ENCODE results near the gene SCNN1B. TPM values are rescaled to one million over a fixed set of nuclear protein-coding genes. Genes with fewer than 3 reads are reported as not detected.

SCNN1B gene
- total and polyA plus RNA-seq, 11 donors, result 0.15 to 1.1 (median 0.34) TPM; not detected in 6

DNA sequence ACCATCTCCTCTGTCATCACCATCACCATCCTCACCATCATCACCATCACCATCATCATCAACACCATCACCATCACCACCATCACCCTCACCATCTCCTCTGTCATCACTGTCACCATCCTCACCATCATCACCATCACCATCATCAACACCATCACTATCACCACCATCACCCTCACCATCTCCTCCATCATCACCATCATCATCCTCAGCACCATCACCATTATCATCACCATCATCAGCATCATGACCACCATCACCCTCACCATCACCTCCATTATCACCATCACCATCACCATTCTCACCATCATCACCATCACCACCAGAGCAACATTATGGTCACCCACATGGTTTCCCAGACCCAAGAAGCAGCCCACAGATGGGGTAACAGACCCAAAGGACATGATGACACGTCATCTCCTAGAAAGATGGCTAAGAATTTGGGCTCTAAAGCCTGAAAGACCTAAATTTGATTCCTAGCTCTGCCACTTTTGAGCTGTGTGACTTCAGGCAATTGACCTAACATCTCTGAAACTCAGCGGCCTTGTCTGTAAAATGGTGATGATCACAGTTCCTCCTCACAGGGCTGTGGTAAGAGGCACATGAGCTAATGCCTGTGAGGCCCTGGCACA is 14.6 kb downstream of the SCNN1B start:
- WGBS, 4 donors, result 79 to 88% (median 86%) methylated on average over 2 of the region's 2 CpGs
- H3K4me3 ChIP-seq, result no peak overlapping the region
- no peaks in the 10 kb centered on the region for H3K27me3 ChIP-seq
- DNase-seq, result no peak
- TF ChIP-seq POLR2A (IDR thresholded peaks at IDR 0.05), result no peak
- TF ChIP-seq, protein P1, sequence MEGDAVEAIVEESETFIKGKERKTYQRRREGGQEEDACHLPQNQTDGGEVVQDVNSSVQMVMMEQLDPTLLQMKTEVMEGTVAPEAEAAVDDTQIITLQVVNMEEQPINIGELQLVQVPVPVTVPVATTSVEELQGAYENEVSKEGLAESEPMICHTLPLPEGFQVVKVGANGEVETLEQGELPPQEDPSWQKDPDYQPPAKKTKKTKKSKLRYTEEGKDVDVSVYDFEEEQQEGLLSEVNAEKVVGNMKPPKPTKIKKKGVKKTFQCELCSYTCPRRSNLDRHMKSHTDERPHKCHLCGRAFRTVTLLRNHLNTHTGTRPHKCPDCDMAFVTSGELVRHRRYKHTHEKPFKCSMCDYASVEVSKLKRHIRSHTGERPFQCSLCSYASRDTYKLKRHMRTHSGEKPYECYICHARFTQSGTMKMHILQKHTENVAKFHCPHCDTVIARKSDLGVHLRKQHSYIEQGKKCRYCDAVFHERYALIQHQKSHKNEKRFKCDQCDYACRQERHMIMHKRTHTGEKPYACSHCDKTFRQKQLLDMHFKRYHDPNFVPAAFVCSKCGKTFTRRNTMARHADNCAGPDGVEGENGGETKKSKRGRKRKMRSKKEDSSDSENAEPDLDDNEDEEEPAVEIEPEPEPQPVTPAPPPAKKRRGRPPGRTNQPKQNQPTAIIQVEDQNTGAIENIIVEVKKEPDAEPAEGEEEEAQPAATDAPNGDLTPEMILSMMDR (IDR thresholded peaks at IDR 0.05), result no peak
- no peak for ATAC-seq
- no peaks in the 10 kb centered on the region for H3K4me1 ChIP-seq
- intact Hi-C loops (cut with DNase I), result no loop called here
- H3K27ac ChIP-seq, result no peak overlapping the region
- H3K36me3 ChIP-seq, result no peaks in the 10 kb centered on the region
- no peaks in the 10 kb centered on the region for H3K9me3 ChIP-seq

- intact Hi-C loops (cut with DNase I), result no loop called here
- Histone ChIP-seq H3K36me3 (no peaks in the 10 kb centered on the region), H3K4me3 (no peak overlapping the region), H3K9me3 (no peaks in the 10 kb centered on the region), H3K27ac (no peak overlapping the region), H3K4me1 (no peaks in the 10 kb centered on the region), H3K27me3 (no peaks in the 10 kb centered on the region)
- 47 to 61% (median 51%) methylated on average over 8 of the region's 8 CpGs for WGBS, 4 donors
- TF ChIP-seq, protein P1 (IDR thresholded peaks at IDR 0.05), result no peak
- no peak for TF ChIP-seq POLR2A (IDR thresholded peaks at IDR 0.05)
- DNase-seq (no peak), ATAC-seq (no peak)
These were observed 15.2 kb downstream of the SCNN1B start for GRCh38 chr16:23317266-23317661.

GRCh38 chr16:23317751-23318150 is 15.6 kb downstream of the SCNN1B start:
- H3K4me1 ChIP-seq, result no peaks in the 10 kb centered on the region
- no peaks in the 10 kb centered on the region for H3K36me3 ChIP-seq
- intact Hi-C loops (cut with DNase I), result no loop called here
- 52 to 63% (median 61%) methylated on average over 2 of the region's 2 CpGs for WGBS, 4 donors
- H3K27ac ChIP-seq, result no peak overlapping the region
- TF ChIP-seq POLR2A (IDR thresholded peaks at IDR 0.05), result no peak
- TF ChIP-seq, protein P1 (IDR thresholded peaks at IDR 0.05), result no peak
- no peaks in the 10 kb centered on the region for H3K9me3 ChIP-seq
- ATAC-seq, result no peak
- H3K27me3 ChIP-seq, result no peaks in the 10 kb centered on the region
- H3K4me3 ChIP-seq, result no peak overlapping the region
- no peak for DNase-seq

- no peaks in the 10 kb centered on the region for H3K36me3 ChIP-seq
- WGBS, 4 donors, result 75 to 92% (median 82%) methylated on average over 2 of the region's 2 CpGs
- intact Hi-C loops (cut with DNase I), result no loop called here
- ATAC-seq (peak in 2 of 4 donors; percentile 60 to 62), DNase-seq (peak in 1 of 5 donors; percentile 35)
- H3K9me3 ChIP-seq, result no peaks in the 10 kb centered on the region
- H3K27ac ChIP-seq, result no peak overlapping the region
- no peak overlapping the region for H3K4me3 ChIP-seq
- TF ChIP-seq POLR2A (IDR thresholded peaks at IDR 0.05), result no peak
- TF ChIP-seq, protein P1 (IDR thresholded peaks at IDR 0.05), result no peak
- H3K27me3 ChIP-seq, result no peaks in the 10 kb centered on the region
- no peaks in the 10 kb centered on the region for H3K4me1 ChIP-seq
These were observed 16.5 kb downstream of the SCNN1B start for GRCh38 chr16:23318639-23319038.
